ENCODE measurements around the gene STXBP4. TPM values are rescaled to one million over a fixed set of nuclear protein-coding genes. Genes with fewer than 3 reads are reported as not detected.

Gene STXBP4
- total and polyA plus RNA-seq, 2 experiments from 2014 or later: 25.0 to 52.1 TPM

- H3K27ac Mint-ChIP-seq: no peak overlapping the region
Measured at GRCh38 chr17:55037828-55038227, 69.3 kb downstream of the STXBP4 start.

More at GRCh38 chr17:55037828-55038227, 69.3 kb downstream of the STXBP4 start:
- no peaks in the 10 kb centered on the region for H4K20me1 ChIP-seq (replicated peaks; ENCODE audit: insufficient read depth)
- Mint-ChIP-seq H3K4me1 (no peaks in the 10 kb centered on the region), H3K9me3 (no peaks in the 10 kb centered on the region), H3K27me3 (ENCODE audit: insufficient read depth, low read depth, poor library complexity) (no peaks in the 10 kb centered on the region), H3K4me3 (no peak overlapping the region), H3K36me3 (ENCODE audit: low read depth) (peaks cover under 1% of the 10 kb centered on the region; the same call in 1 of the 3 replicates)
- no peaks in the 10 kb centered on the region for H3K4me1 ChIP-seq (ENCODE audit: insufficient read depth)
- no peaks in the 10 kb centered on the region for H3K27me3 ChIP-seq (ENCODE audit: insufficient read depth)
- H3K9me2 ChIP-seq (ENCODE audit: insufficient read depth): no peaks in the 10 kb centered on the region
- no peak for TF ChIP-seq EZH2phosphoT487 (IDR thresholded peaks at IDR 0.05; ENCODE audit: unreplicated experiment)
- no peak for TF ChIP-seq STAT1 (IDR thresholded peaks at IDR 0.05; ENCODE audit: unreplicated experiment)
- no peak for TF ChIP-seq CREB1 (CRISPR knock-in tag; IDR thresholded peaks at IDR 0.05; ENCODE audit: low read depth)
- TF ChIP-seq CTCF (conservative IDR thresholded peaks at IDR 0.05; ENCODE audit: low read depth in 2 of 2): no peak
- no peak for TF ChIP-seq NANOG (IDR thresholded peaks at IDR 0.05; ENCODE audit: borderline replicate concordance)
- no peak for TF ChIP-seq JUNB (IDR thresholded peaks at IDR 0.05; ENCODE audit: unreplicated experiment)
- TF ChIP-seq REST (IDR thresholded peaks at IDR 0.05; ENCODE audit: unreplicated experiment): no peak
- TF ChIP-seq ZNF462 (CRISPR knock-in tag; IDR thresholded peaks at IDR 0.05): no peak
- TF ChIP-seq ZNF114 (CRISPR knock-in tag; IDR thresholded peaks at IDR 0.05): no peak
- TF ChIP-seq ZNF331 (CRISPR knock-in tag; IDR thresholded peaks at IDR 0.05; ENCODE audit: low read depth): no peak
- H3K4me2 ChIP-seq: no peak overlapping the region
- ATAC-seq: no peak
- H3K36me3 ChIP-seq (ENCODE audit: insufficient read depth): no peaks in the 10 kb centered on the region
- H2AFZ ChIP-seq: no peak overlapping the region
- H3F3A ChIP-seq (replicated peaks; ENCODE audit: low read depth): no peaks in the 10 kb centered on the region
- no peak for DNase-seq (ENCODE audit: low spot score)
- no peaks in the 10 kb centered on the region for H3K79me2 ChIP-seq (replicated peaks; ENCODE audit: insufficient read depth)
- H3K4me3 ChIP-seq: no peak overlapping the region
- H3K27ac ChIP-seq (ENCODE audit: low read depth): no peak overlapping the region
